Measurements from ENCODE around the gene CIROP. TPM values are rescaled to one million over a fixed set of nuclear protein-coding genes. Genes with fewer than 3 reads are reported as not detected.
A peak's percentile ranks its signal among the peaks of the same experiment; 100 is the strongest.

CIROP gene
- total RNA-seq, 4 donors from 2014 or later = 0.19 TPM; not detected in 3

DNA sequence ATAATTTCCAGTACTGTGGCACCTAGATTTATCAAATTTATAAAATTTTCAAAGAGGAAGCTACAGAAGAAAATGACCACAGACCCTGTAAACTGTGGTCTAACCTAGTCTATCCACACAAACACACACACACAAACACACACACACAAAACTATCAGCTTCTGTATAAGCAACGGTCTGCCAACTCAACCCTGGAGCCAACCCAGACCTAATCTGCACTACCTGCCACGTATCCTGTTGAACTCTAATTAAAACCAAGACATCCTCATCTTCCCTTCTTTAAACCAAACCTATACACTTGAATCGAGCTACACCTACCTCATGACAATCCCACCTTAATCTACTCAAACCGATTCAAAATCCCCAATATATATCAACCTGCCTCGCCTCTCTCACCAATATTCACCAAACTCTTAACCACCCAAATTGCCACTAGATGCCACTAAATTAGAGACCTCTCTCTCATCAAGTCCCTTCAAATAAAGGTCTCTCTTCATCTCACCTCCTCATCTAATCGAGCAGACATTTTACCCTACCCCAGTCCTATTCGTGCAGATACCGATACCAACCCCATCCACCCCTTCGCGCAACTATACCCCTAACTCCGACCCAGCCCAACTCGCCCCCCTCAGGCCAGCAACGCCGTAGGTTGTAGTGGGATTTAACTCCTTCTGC is 10.7 kb downstream of the CIROP start:
- Histone ChIP-seq H3K4me3 (peak overlapping the region; percentile 67 to 87 (median 86)), H3K27me3 (no peaks in the 10 kb centered on the region), H3K27ac (replicated peaks in 1 of 4) (peak overlapping the region; percentile 93 to 100 (median 95)), H3K36me3 (peaks cover 24 to 59% (median 55%) of the 10 kb centered on the region in 4 donors), H3K4me1 (peaks cover 35 to 56% (median 52%) of the 10 kb centered on the region in 4 donors), H3K9me3 (no peaks in the 10 kb centered on the region)
- intact Hi-C loops (cut with DNase I) = no loop called here
- no peak for TF ChIP-seq POLR2AphosphoS5 (IDR thresholded peaks at IDR 0.05)
- TF ChIP-seq, protein P1, sequence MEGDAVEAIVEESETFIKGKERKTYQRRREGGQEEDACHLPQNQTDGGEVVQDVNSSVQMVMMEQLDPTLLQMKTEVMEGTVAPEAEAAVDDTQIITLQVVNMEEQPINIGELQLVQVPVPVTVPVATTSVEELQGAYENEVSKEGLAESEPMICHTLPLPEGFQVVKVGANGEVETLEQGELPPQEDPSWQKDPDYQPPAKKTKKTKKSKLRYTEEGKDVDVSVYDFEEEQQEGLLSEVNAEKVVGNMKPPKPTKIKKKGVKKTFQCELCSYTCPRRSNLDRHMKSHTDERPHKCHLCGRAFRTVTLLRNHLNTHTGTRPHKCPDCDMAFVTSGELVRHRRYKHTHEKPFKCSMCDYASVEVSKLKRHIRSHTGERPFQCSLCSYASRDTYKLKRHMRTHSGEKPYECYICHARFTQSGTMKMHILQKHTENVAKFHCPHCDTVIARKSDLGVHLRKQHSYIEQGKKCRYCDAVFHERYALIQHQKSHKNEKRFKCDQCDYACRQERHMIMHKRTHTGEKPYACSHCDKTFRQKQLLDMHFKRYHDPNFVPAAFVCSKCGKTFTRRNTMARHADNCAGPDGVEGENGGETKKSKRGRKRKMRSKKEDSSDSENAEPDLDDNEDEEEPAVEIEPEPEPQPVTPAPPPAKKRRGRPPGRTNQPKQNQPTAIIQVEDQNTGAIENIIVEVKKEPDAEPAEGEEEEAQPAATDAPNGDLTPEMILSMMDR (IDR thresholded peaks at IDR 0.05) = no peak
- TF ChIP-seq EP300 (IDR thresholded peaks at IDR 0.05) = no peak
- no peak for DNase-seq (ENCODE audit: extremely low spot score)
- WGBS = under 1% methylated on average over 14 of the region's 14 CpGs

DNA sequence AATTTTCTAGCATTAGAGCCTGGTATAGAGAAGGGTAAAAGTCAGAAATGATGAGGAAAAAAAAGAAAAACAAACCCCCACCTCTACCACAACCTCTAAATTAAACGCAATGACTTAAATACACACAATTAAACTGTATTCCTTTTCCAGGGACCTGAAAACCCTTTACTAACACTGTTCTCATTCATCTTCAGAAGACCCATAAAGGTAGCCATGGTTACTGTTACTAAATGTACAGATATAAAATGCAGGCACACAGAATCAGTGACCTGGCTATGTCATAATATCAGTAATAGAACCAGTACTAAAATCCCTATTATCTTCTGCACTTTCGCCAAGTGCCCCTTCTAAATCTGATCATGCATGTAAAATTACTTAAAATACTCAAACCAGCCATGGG is 11.3 kb downstream of the CIROP start:
- no peaks in the 10 kb centered on the region for H3K27me3 ChIP-seq
- peaks cover 30 to 59% (median 55%) of the 10 kb centered on the region in 4 donors for H3K36me3 ChIP-seq
- no peaks in the 10 kb centered on the region for H3K9me3 ChIP-seq
- intact Hi-C loops (cut with DNase I) = no loop called here
- peak overlapping the region in 1 of 4 donors; percentile 100 for H3K27ac ChIP-seq (replicated peaks in 1 of 4)
- no peak for TF ChIP-seq POLR2AphosphoS5 (IDR thresholded peaks at IDR 0.05)
- TF ChIP-seq, protein P1 (IDR thresholded peaks at IDR 0.05) = no peak
- no peak for TF ChIP-seq POLR2A (IDR thresholded peaks at IDR 0.05; ENCODE audit: low read depth)
- no peak for TF ChIP-seq EP300 (IDR thresholded peaks at IDR 0.05)
- DNase-seq (ENCODE audit: extremely low spot score) = no peak
- peak overlapping the region; percentile 67 to 87 (median 86) for H3K4me3 ChIP-seq
- 71% methylated on average over 2 of the region's 2 CpGs for WGBS
- peaks cover 35 to 56% (median 52%) of the 10 kb centered on the region in 4 donors for H3K4me1 ChIP-seq

DNA sequence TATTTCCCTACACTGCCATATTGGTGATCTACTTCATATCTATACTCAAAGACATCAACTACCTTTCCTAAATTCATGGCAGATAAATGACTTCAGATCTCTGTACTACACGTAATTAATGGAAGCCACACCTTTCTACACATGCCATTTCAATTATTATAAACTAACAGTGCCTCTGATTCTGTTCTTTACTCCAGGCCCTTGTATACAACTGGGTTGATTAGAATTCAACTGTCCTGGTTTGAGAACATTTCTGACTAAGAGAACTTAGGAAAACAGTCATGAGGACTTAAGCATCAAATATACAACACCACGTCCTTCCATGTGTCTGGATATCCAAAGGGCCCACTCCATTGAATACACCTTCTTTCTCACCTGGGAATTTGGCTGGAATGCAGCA is 11.7 kb downstream of the CIROP start:
- Histone ChIP-seq H3K27ac (replicated peaks in 1 of 4) (no peak overlapping the region), H3K9me3 (no peaks in the 10 kb centered on the region), H3K27me3 (no peaks in the 10 kb centered on the region), H3K36me3 (peaks cover 35 to 59% (median 55%) of the 10 kb centered on the region in 4 donors), H3K4me1 (peaks cover 35 to 57% (median 49%) of the 10 kb centered on the region in 4 donors), H3K4me3 (peak overlapping the region in 3 of 4 donors; percentile 67 to 87 (median 85))
- DNase-seq (ENCODE audit: extremely low spot score) = no peak
- intact Hi-C loops (cut with DNase I) = no loop called here
- no peak for TF ChIP-seq EP300 (IDR thresholded peaks at IDR 0.05)
- 45% methylated on average over 2 of the region's 2 CpGs for WGBS

DNA sequence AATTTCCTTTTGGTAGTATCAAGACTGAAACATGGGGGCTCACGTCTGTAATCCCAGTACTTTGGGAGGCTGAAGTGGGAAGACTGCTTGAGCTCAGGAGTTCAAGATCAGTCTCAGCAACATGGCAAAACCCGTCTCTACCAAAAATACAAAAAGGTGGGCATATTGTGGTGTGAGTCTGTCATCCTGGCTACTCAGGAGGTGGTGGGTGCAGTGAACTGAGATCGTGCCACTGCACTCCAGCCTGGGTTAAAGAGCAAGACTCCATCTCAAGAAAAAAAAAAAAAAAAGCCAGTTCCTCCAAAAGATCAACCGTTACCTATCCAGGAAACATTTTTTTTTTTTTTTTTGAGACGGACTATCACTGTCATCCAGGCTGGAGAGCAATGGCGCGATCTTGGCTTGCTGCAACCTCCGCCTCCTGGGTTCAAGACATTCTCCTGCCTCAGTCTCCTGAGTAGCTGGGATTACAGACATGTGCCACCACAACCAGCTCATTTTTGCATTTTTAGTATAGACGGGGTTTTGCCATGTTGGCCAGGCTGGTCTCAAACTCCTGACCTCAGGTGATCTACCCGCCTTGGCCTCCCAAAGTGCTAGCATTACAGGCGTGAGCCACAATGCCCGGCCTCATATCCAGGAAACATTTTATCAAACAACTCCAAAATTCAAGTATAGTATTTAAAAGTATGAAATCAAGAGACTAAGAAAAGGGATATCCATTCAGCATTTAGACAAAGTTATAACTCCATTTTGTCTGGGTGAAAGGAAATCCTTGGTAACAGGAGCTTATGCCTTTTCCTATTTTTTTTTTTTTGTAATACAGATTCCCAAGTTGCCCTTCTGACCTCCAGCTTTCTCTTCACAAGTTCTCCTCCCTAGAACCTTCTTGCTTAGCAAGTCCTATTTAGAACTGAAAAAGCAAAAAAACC is 13.2 kb downstream of the CIROP start:
- no peak overlapping the region for H3K27ac ChIP-seq (replicated peaks in 1 of 4)
- peaks cover 24 to 58% (median 42%) of the 10 kb centered on the region in 4 donors for H3K4me1 ChIP-seq
- no peaks in the 10 kb centered on the region for H3K27me3 ChIP-seq
- intact Hi-C loops (cut with DNase I) = no loop called here
- WGBS = 86% methylated on average over 11 of the region's 12 CpGs
- TF ChIP-seq POLR2A (IDR thresholded peaks at IDR 0.05; ENCODE audit: low read depth) (no peak), POLR2AphosphoS5 (IDR thresholded peaks at IDR 0.05) (no peak), EP300 (IDR thresholded peaks at IDR 0.05) (no peak)
- TF ChIP-seq, protein P1 (IDR thresholded peaks at IDR 0.05) = no peak
- DNase-seq (ENCODE audit: extremely low spot score) = no peak
- H3K9me3 ChIP-seq = no peaks in the 10 kb centered on the region
- no peak overlapping the region for H3K4me3 ChIP-seq
- H3K36me3 ChIP-seq = peaks cover 36 to 68% (median 63%) of the 10 kb centered on the region in 4 donors

DNA sequence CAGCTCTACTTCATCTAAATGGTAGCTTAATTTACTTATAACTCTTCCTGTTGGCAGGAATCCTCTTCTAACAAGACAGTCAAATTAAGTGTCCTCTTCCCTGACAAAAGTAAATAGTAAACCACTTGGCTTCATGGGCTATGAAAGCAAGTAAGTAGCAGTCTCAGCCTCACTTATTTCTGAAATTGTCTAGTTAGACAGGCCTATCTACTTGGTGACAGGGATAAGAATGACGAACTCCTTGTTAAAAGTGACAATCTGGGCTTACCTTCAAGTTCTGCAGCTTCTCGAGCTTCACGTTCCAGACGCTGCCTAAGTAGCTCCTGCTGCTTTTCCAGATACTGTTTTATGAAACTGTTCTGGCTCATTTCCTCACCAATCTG is 14.5 kb downstream of the CIROP start:
- peaks cover 22 to 58% (median 38%) of the 10 kb centered on the region in 4 donors for H3K4me1 ChIP-seq
- peaks cover 38 to 81% (median 75%) of the 10 kb centered on the region in 4 donors for H3K36me3 ChIP-seq
- H3K9me3 ChIP-seq = no peaks in the 10 kb centered on the region
- TF ChIP-seq, protein P1 (IDR thresholded peaks at IDR 0.05) = no peak
- TF ChIP-seq POLR2A (IDR thresholded peaks at IDR 0.05; ENCODE audit: low read depth) (no peak), EP300 (IDR thresholded peaks at IDR 0.05) (no peak), POLR2AphosphoS5 (IDR thresholded peaks at IDR 0.05) (no peak)
- intact Hi-C loops (cut with DNase I) = no loop called here
- 62% methylated on average over 4 of the region's 4 CpGs for WGBS
- no peak overlapping the region for H3K4me3 ChIP-seq
- H3K27me3 ChIP-seq = no peaks in the 10 kb centered on the region
- no peak overlapping the region for H3K27ac ChIP-seq (replicated peaks in 1 of 4)
- DNase-seq (ENCODE audit: extremely low spot score) = no peak
